Activated CD4-positive, alpha-beta T cell treated with anti-CD3 and anti-CD28 coated beads, Interleukin-2, amount 50 U/mL, for 1 hour (primary cell): Measurements from ENCODE around the gene STRA6.

ENCODE experiments used
- DNase-seq: peaks from one replicate; pipeline ENCODE4 v3.0.0-alpha.2; 2020

Gene STRA6

GRCh38 chr15:74158855-74159650 lies 43.5 kb downstream of the STRA6 start:
- DNase-seq = no peak

GRCh38 chr15:74157868-74158827 lies 44.4 kb downstream of the STRA6 start:
- DNase-seq = no peak

GRCh38 chr15:74156678-74157411 lies 45.7 kb downstream of the STRA6 start:
- DNase-seq = no peak

GRCh38 chr15:74155766-74156417 lies 46.7 kb downstream of the STRA6 start:
- no peak for DNase-seq

- no peak for DNase-seq
Observed at GRCh38 chr15:74147051-74147450, 55.5 kb downstream of the STRA6 start.

GRCh38 chr15:74146277-74146800 lies 56.2 kb downstream of the STRA6 start:
- no peak for DNase-seq

GRCh38 chr15:74144153-74144775 lies 58.3 kb downstream of the STRA6 start:
- no peak for DNase-seq

- no peak for DNase-seq
Observed at GRCh38 chr15:74141591-74141990, 61.0 kb downstream of the STRA6 start.

- DNase-seq = no peak
Observed at GRCh38 chr15:74138642-74139041, 63.9 kb downstream of the STRA6 start.

GRCh38 chr15:74137537-74137894 lies 65.1 kb downstream of the STRA6 start:
- no peak for DNase-seq

GRCh38 chr15:74136814-74137536 lies 65.6 kb downstream of the STRA6 start:
- DNase-seq = no peak

- DNase-seq = no peak
Observed at GRCh38 chr15:74136540-74136813, 66.1 kb downstream of the STRA6 start.

- DNase-seq = no peak
Observed at GRCh38 chr15:74135041-74135565, 67.5 kb downstream of the STRA6 start.

- no peak for DNase-seq
Observed at GRCh38 chr15:74134387-74135027, 68.1 kb downstream of the STRA6 start.

- no peak for DNase-seq
Observed at GRCh38 chr15:74133694-74134386, 68.7 kb downstream of the STRA6 start.

- no peak for DNase-seq
Observed at GRCh38 chr15:74132681-74133651, 69.6 kb downstream of the STRA6 start.

GRCh38 chr15:74131628-74132413 lies 70.8 kb downstream of the STRA6 start:
- DNase-seq = no peak
